H54 (cell line): ENCODE data around the gene CELF4.

ENCODE experiments used
- DNase-seq: peaks from one replicate; pipeline ENCODE4 v3.0.0; 2011; ENCODE audit warnings: low spot score, mixed read lengths; ENCODE audit not compliant: insufficient read length
- FAIRE-seq: peaks from 3 replicates; lab custom pipeline; 2011; peaks lifted over from hg19 to GRCh38; lab: Jason Lieb, UNC
- POLR2A ChIP-seq: IDR thresholded peaks from 2 replicates; pipeline ENCODE4 v1.6.1; 2011; ENCODE audit warnings: low read depth, mild to moderate bottlenecking, low read length

The CELF4 gene

DNA sequence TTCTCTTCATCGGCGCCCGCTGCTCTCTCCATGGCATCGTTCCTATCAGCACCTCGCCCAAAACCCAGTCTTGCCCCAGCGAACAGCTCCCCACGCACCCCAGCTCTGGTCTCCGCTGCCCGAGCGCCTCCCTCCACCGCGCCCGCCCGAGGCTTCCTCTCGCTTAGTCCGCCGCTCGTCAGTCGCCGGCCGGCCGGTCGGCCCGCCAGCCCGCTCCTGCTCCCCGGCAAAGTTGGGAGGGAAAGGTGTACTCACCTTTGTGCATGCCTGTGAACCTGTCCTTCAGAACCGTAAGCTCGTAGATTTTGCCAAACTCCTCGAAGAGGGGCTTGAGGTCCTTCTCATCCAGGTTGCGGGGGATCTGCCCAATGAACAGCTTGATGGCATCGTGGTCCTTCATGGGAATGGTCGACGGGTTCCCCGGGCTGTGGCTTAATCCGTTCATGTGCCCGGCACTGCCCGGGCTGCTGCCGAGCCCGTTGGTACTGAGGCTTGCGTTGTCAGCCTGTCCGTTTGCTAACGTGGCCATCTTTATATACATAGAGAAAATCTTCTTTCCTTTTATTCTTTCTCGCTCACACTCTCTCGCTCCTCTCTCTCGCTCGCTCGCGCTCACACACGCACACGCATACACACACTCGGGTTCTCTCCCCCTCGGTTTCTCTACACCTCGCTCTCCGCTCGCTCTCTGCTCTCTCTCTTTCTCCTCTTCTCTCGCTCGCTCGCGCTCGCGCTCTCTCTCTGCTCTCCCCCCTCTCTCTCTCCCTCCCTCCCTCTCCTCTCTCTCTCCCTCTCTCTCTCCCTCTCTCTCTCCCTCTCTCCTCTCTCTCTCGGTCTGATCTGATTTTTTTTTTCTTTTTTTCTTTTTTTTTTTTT lies at the start of gene CELF4:
CELF4 (minus strand) TSS at position 698 of the 876 bp plus-strand sequence.
- DNase-seq: no peak
- no peak for TF ChIP-seq POLR2A
- FAIRE-seq: no peak

DNA sequence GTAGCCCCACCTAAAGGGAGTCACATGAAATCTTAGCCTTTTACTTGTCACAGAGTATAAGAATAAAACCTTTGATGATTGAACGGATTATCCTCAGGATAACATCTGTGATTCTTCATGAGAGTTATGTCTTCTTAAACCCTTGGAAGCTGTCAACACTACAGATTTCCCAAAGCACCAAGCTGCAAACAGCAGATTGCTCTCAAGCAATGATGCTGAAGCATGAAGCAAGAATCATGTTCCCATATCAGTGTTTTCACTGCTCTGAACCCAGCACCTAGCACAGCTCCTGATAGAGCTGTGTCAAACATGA lies 47.6 kb upstream of the CELF4 start:
- FAIRE-seq: no peak

DNA sequence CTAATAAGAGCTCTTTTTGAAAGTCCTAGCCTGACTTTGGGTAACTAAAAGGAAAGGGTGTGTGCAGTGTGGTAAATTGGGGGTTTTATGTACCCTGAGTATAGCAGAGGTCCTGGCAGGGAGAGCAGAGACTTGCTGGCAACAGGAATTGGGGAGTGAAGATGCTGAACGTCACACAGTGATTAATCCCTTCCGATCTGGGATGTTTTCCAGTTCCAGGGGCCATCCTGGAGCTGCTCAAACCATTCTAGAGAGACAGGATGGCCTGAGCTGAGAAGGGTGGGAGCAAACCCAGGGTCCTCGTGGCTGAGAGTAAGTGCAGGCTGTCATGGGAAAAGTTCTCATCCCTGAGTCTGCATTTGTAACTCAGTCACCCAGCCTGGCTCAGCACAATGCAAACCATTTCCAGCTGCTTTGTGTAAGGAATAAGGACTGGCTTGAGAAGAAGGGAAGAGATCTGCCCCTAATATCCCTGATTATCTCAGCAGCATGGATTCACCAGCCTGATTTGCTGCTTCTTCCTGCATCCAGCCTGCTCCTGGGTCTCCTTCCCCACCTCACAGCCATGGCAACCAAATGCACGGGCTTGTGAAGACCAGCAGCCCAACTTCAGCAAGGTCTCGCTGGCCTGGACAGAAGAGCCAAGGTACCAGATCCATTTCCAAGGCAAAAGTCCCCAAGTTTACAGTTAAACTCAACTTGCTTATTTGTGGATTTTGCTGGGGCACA lies 47.1 kb upstream of the CELF4 start:
- TF ChIP-seq POLR2A: no peak
- FAIRE-seq: no peak
- no peak for DNase-seq

More for the DNA sequence above, 47.6 kb upstream of the CELF4 start:
- no peak for DNase-seq
- TF ChIP-seq POLR2A: no peak

DNA sequence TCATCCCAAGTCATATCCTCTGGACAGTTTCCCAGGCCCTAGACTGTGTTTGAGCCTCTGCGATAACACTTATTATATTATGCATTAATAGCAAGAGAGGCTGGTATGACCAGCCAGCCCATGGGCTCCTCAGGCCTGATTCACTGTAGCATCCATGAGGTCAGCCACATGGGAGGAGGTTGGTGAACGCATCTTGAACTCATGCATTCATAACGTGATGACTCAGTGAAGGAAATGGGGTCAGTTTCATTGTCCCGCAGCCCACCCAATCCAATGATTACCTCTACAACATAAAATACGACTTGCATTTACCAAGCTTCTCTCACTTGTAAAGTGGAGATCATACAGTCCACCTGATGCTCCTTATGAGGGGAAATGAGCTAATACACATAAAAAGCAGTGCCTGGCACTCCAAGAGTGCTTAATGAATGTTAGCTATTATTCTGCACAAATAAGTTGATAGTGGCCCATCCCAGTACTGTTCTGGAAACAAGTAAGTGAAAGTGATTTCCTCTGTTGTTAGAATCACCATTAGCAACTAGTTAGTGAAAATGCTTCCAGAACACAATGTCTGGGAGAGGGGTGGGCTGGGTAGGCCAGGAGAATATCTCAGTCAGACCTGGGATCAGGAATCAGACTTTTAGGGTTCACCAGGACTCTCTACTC lies 46.1 kb upstream of the CELF4 start:
- TF ChIP-seq POLR2A: no peak
- FAIRE-seq (no peak), DNase-seq (no peak)

DNA sequence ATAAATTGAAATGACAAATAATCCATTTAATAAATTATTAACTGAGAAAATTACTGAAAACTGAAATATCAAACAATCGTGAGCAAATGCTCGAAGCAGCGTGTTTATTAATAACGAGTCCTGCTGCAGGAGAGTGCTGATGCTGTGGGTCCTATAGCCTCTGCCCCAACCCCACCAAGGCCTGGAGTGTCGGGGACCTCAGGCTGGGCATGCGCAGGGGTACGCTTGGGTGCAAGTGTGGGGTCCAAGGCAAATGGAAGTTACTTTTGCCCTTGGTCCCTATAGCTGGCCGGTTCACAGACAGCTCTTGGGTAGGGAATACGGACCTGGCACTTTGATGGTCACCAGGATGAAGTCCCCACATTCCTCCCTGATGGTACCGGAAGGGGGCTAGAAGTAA lies 43.3 kb upstream of the CELF4 start:
- TF ChIP-seq POLR2A: no peak
- FAIRE-seq (no peak), DNase-seq (no peak)

DNA sequence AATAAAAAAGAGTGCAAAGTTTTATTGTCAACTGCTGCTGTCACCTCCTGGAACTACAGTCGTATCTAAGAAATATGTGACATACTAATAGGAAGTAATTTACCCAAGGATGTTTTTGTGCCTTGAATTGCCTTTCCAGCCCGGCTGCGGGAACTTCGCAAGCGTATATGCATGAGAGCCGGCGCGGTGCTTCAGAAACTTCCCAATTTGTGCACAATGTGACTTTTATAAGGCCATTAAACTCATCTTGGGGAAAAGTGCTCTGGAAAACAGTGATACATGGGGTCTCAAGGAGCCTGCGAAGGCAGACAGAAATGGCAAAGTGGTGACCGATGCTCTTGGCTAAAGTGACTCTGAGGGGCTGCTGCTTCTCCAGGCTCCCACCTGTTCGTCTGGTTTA lies 41.7 kb upstream of the CELF4 start:
- DNase-seq (no peak), FAIRE-seq (no peak)
- no peak for TF ChIP-seq POLR2A

DNA sequence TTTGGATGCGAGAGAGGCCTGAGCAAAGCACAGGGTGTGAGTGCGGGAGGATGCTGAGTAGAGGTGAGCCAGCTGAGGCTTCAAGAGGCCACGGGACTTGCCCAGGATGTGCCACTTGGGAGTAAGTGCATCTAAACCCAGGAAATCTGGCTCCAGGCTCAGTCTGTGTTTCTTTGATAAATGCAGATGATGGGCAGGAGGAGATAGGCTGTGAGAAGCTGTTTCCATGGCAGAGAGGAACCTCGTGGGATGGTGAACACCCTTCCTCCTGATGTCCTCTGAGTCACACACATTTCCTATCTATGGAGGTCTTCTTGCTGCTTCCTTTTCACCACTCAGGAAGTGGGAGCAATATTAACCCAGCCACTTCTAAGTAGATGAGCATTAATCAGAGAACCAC lies 38.4 kb upstream of the CELF4 start:
- FAIRE-seq: no peak
- no peak for TF ChIP-seq POLR2A
- no peak for DNase-seq

DNA sequence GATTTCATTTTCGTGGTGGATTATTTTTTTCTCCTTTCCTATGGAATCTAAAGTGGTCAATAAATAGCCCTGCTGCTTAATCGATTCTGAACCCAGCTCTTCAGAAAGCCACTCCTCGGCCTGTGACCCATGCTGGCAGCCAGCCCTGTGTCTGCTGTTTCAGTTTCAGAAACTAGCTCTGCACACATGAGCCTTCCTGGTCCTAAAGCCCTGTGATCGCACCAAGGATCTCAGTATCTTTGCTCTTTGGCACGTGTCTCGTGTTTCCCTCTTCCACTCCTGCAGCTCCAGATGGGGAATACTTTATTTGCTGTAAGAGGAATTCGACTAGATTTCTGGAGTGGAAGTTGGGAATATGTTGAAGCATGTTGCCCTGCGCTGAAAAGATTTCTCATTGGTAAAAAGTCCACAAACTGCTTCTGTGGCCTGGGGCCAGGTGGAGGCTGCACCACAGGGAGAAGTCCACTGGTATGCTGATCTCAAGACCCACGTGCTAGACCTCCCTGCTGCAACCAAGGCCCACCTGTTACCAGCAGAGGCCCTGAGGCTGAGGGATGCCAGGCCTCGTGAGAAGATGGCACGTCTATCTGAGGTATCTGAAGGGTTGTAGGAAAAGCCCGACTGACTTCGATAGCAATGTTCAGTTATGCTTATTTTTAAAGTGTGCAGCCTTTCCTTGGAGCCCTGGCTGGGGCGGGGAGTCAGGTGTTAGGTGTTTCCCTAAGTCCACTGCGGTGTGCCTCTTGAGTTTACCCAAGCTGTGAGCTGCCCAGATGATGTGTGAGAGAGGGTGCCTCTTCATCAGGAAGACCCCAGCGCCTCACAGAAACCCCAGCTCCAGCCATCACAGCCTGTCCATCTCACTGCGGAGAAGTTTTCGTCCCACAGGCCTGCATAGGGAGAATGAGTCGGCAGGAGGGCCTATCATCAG lies 33.6 kb upstream of the CELF4 start:
- no peak for TF ChIP-seq POLR2A
- FAIRE-seq: no peak
- no peak for DNase-seq

DNA sequence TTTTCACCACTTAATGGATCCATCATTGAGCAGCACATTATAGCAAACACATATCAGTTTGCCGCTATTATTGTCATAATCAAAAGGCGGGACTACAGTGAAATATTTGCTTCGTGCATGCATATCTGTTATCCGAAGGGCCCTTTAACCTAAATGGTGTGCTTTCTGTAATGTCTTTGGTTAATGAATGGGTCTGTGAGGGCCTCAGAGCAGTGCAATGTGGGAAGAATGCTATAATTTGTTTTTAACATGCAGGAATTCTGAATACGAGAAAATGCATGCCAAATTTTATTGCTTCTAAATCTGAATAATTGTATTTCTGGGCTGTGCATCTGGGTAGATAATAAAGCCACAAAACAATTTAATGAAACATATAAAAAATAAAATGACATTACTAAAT lies 32.8 kb upstream of the CELF4 start:
- DNase-seq (no peak), FAIRE-seq (no peak)
- no peak for TF ChIP-seq POLR2A

DNA sequence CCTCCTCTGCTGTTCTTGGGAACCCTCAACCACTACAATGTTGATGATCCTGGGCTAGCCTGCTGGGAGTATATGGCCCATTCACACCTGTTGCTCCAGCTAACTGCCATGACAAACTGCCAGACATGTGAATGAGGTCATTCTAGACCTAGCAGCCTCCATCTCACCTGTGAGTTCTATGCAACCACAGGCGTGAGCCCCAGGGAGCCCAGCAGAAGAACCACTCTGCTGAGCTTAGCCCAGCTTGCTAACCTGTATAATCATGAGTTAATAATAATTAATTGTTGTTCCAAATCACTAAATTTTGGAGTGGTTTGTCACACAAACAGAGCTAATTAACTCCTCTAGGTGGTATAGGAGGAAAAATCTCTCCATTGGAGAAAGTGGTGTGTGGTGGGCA lies 24.7 kb upstream of the CELF4 start:
- no peak for DNase-seq
- no peak for FAIRE-seq
- TF ChIP-seq POLR2A: no peak

DNA sequence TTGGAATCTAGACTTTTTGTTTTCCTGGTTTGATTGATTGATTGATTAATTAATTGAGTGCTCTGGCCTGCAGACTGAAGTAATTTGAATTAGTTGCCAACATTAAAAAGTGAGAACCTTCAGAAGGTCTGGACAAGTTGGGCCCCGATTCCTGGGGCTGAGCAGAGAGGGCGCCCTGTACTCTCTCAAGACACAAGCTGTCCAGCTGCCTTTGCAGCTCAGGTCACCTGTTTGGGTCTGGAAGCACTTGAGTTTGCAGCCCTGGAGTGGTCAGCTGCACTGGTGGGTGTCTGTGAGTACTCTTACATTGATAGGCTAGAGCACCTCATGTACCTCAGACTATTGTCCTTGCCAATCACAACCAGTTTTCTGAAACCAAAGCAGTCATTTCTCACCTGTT lies 22.7 kb upstream of the CELF4 start:
- TF ChIP-seq POLR2A: no peak

DNA sequence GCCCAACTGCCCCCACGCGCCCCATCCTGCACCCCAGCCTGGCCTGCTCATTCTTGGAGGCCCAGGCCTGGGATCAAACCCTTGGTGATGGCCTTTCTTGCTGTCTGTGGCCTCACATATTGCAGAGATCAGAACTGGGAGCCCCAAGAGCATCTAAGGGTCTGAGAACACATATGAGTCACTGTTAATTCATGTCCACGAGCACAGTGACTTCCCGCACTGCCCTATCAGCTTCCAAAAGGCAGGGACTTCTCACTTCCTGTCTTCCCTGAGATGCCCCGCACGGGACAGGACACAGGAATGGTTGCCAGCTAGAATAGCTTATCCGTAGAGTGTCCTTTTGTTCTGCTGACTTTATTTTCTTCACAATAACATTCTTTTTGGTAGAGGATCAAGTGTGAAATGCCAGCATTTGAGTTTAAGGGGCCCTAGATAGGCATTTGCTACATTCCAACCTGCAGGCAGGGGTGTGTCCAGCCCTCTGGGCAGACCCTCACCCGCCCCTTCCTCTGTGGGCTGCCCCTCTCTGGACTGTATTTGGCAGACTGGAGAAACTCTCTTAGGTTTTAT lies 21.1 kb upstream of the CELF4 start:
- TF ChIP-seq POLR2A: no peak
- no peak for FAIRE-seq
- DNase-seq: no peak

More for the DNA sequence above, 22.7 kb upstream of the CELF4 start:
- DNase-seq (no peak), FAIRE-seq (no peak)

DNA sequence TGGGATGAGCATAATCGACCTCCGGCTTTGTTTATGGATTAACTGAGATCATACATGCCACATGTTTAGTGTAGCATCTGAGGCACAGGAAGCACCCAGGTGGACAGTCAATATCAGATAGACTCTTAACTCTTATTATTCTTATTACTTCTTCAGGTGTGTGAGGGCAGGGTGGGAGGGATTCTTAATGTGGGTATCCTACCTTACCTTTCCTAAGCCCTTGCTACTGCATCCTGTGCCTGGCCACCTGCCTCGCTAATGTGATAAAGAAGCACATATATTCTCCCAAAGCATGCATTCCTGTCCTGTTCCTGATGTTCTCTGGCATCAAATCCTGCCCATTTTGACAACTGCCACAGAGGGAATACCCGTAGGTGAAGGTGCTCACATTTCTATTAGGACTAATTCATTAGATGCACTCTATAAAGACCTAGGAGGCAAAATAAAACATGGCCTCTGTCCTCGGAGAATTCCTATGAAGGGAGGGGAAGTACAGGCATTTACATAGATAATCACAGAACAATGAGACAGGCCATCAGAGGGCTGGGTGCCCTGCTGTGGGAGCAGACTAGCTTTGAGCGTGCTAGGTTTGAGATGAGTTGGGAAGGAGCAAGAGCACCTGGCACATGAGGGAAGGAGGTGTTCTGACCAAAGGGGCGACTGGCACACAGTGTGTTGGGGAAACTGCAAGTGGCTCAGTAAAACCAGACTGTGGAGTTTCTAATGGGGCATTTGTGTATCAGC lies 19.5 kb upstream of the CELF4 start:
- DNase-seq (no peak), FAIRE-seq (no peak)
- no peak for TF ChIP-seq POLR2A
